ENCODE results near the gene CACNA2D4. TPM values are rescaled to one million over a fixed set of nuclear protein-coding genes. Genes with fewer than 3 reads are reported as not detected.
A peak's percentile ranks its signal among the peaks of the same experiment; 100 is the strongest.

CACNA2D4 gene
- total RNA-seq, 3 donors from 2014 or later: 3.9 to 9.3 (median 4.8) TPM

GRCh38 chr12:1920436-1920835 lies 2.0 kb upstream of the CACNA2D4 start:
- no peak for ATAC-seq
- intact Hi-C loops (cut with DNase I, micrococcal nuclease): no loop called here
- Histone ChIP-seq H3K9me3 (no peaks in the 10 kb centered on the region), H3K36me3 (ENCODE audit: low read depth) (no peaks in the 10 kb centered on the region), H3K4me3 (no peak overlapping the region), H3K4me1 (ENCODE audit: low read depth) (no peaks in the 10 kb centered on the region)
- TF ChIP-seq CTCF (IDR thresholded peaks at IDR 0.05): no peak
- DNase-seq: no peak

GRCh38 chr12:1919763-1920162 lies 1.3 kb upstream of the CACNA2D4 start:
- H3K9me3 ChIP-seq: no peaks in the 10 kb centered on the region
- no peaks in the 10 kb centered on the region for H3K4me1 ChIP-seq (ENCODE audit: low read depth)
- DNase-seq: no peak
- no peak for TF ChIP-seq CTCF (IDR thresholded peaks at IDR 0.05)
- no peak for ATAC-seq
- H3K36me3 ChIP-seq (ENCODE audit: low read depth): no peaks in the 10 kb centered on the region
- no peak overlapping the region for H3K4me3 ChIP-seq
- intact Hi-C loops (cut with DNase I, micrococcal nuclease): no loop called here

GRCh38 chr12:1919284-1919683 lies 832 bp upstream of the CACNA2D4 start:
- intact Hi-C loops (cut with DNase I, micrococcal nuclease): no loop called here
- TF ChIP-seq CTCF (IDR thresholded peaks at IDR 0.05): no peak
- no peaks in the 10 kb centered on the region for H3K4me1 ChIP-seq (ENCODE audit: low read depth)
- DNase-seq: no peak
- no peak for ATAC-seq
- no peaks in the 10 kb centered on the region for H3K9me3 ChIP-seq
- H3K4me3 ChIP-seq: no peak overlapping the region
- no peaks in the 10 kb centered on the region for H3K36me3 ChIP-seq (ENCODE audit: low read depth)

GRCh38 chr12:1918884-1919236 lies 408 bp upstream of the CACNA2D4 start:
- DNase-seq (no peak), ATAC-seq (no peak)
- Histone ChIP-seq H3K4me3 (no peak overlapping the region), H3K36me3 (ENCODE audit: low read depth) (no peaks in the 10 kb centered on the region), H3K9me3 (no peaks in the 10 kb centered on the region), H3K4me1 (ENCODE audit: low read depth) (no peaks in the 10 kb centered on the region)
- no peak for TF ChIP-seq CTCF (IDR thresholded peaks at IDR 0.05)
- intact Hi-C loops (cut with DNase I, micrococcal nuclease): no loop called here

- Histone ChIP-seq H3K9me3 (no peaks in the 10 kb centered on the region), H3K4me3 (no peak overlapping the region), H3K4me1 (ENCODE audit: low read depth) (no peaks in the 10 kb centered on the region), H3K36me3 (ENCODE audit: low read depth) (no peaks in the 10 kb centered on the region)
- intact Hi-C loops (cut with DNase I, micrococcal nuclease): no loop called here
- TF ChIP-seq CTCF (IDR thresholded peaks at IDR 0.05): no peak
- no peak for DNase-seq
- ATAC-seq: peak; percentile 47
These were observed 1.0 kb downstream of the CACNA2D4 start for GRCh38 chr12:1917172-1918070.
